ENCODE results near the gene KRT6B. TPM values are rescaled to one million over a fixed set of nuclear protein-coding genes. Genes with fewer than 3 reads are reported as not detected.
A peak's percentile ranks its signal among the peaks of the same experiment; 100 is the strongest.
"Not testable (repeated sequence)": the region's sequence is repeated elsewhere in the genome, so short reads cannot be mapped to it uniquely, and the experiment has no call there.

Gene KRT6B
- polyA plus RNA-seq, 4 donors, result not detected

GRCh38 chr12:52415870-52416750 lies 35.8 kb downstream of the KRT6B start:
- DNase-seq (ENCODE audit: low read depth in 4 of 4, low spot score in 3 of 4), result peak; percentile 18 to 55 (median 40)

- no peak for DNase-seq (ENCODE audit: low read depth in 4 of 4, low spot score in 3 of 4)
Measured at GRCh38 chr12:52414936-52415335, 37.0 kb downstream of the KRT6B start.

- no peak for DNase-seq (ENCODE audit: low read depth in 4 of 4, low spot score in 3 of 4)
Measured at GRCh38 chr12:52413782-52414345, 38.1 kb downstream of the KRT6B start.

- no peak for DNase-seq (ENCODE audit: low read depth in 4 of 4, low spot score in 3 of 4)
Measured at GRCh38 chr12:52413202-52413601, 38.7 kb downstream of the KRT6B start.

GRCh38 chr12:52411815-52412214 lies 40.1 kb downstream of the KRT6B start:
- no peak for DNase-seq (ENCODE audit: low read depth in 4 of 4, low spot score in 3 of 4)

GRCh38 chr12:52410589-52411248 lies 41.2 kb downstream of the KRT6B start:
- not testable (repeated sequence) for DNase-seq (ENCODE audit: low read depth in 4 of 4, low spot score in 3 of 4)

- no peak for DNase-seq (ENCODE audit: low read depth in 4 of 4, low spot score in 3 of 4)
Measured at GRCh38 chr12:52407918-52408317, 44.0 kb downstream of the KRT6B start.

- DNase-seq (ENCODE audit: low read depth in 4 of 4, low spot score in 3 of 4), result no peak
Measured at GRCh38 chr12:52405922-52406385, 46.0 kb downstream of the KRT6B start, which contains the start of gene KRT82. KRT82 (minus strand) TSS chr12:52406335; CDS start chr12:52406277, 58 bp downstream.

- DNase-seq (ENCODE audit: low read depth in 4 of 4, low spot score in 3 of 4), result no peak
Measured at GRCh38 chr12:52404951-52405350, 47.0 kb downstream of the KRT6B start.

GRCh38 chr12:52403561-52403960 lies 48.4 kb downstream of the KRT6B start:
- no peak for DNase-seq (ENCODE audit: low read depth in 4 of 4, low spot score in 3 of 4)

- DNase-seq (ENCODE audit: low read depth in 4 of 4, low spot score in 3 of 4), result no peak
Measured at GRCh38 chr12:52402873-52403540, 48.9 kb downstream of the KRT6B start.

- no peak for DNase-seq (ENCODE audit: low read depth in 4 of 4, low spot score in 3 of 4)
Measured at GRCh38 chr12:52402377-52402776, 49.6 kb downstream of the KRT6B start.

- no peak for DNase-seq (ENCODE audit: low read depth in 4 of 4, low spot score in 3 of 4)
Measured at GRCh38 chr12:52401926-52402325, 50.0 kb downstream of the KRT6B start.

GRCh38 chr12:52401526-52401925 lies 50.4 kb downstream of the KRT6B start:
- DNase-seq (ENCODE audit: low read depth in 4 of 4, low spot score in 3 of 4), result no peak

- no peak for DNase-seq (ENCODE audit: low read depth in 4 of 4, low spot score in 3 of 4)
Measured at GRCh38 chr12:52400906-52401305, 51.0 kb downstream of the KRT6B start.

GRCh38 chr12:52399756-52400155 lies 52.2 kb downstream of the KRT6B start:
- no peak for DNase-seq (ENCODE audit: low read depth in 4 of 4, low spot score in 3 of 4)

GRCh38 chr12:52398176-52398575 lies 53.8 kb downstream of the KRT6B start:
- no peak for DNase-seq (ENCODE audit: low read depth in 4 of 4, low spot score in 3 of 4)

GRCh38 chr12:52396656-52397055 lies 55.3 kb downstream of the KRT6B start:
- no peak for DNase-seq (ENCODE audit: low read depth in 4 of 4, low spot score in 3 of 4)
